ENCODE measurements around the gene BRAF. TPM values are rescaled to one million over a fixed set of nuclear protein-coding genes. Genes with fewer than 3 reads are reported as not detected.
"Not testable (repeated sequence)": the region's sequence is repeated elsewhere in the genome, so short reads cannot be mapped to it uniquely, and the experiment has no call there.

The BRAF gene
- total RNA-seq, 4 donors from 2014 or later, result 43.5 to 56.5 (median 49.5) TPM

GRCh38 chr7:140966561-140967233 lies 42.0 kb upstream of the BRAF start:
- TF ChIP-seq CTCF (IDR thresholded peaks at IDR 0.05), result no peak
- no peak for TF ChIP-seq EP300 (IDR thresholded peaks at IDR 0.05)
- no peak for TF ChIP-seq POLR2A (IDR thresholded peaks at IDR 0.05)

GRCh38 chr7:140961117-140961516 lies 36.4 kb upstream of the BRAF start:
- TF ChIP-seq POLR2A (IDR thresholded peaks at IDR 0.05), result no peak
- TF ChIP-seq EP300 (IDR thresholded peaks at IDR 0.05), result no peak
- TF ChIP-seq CTCF (IDR thresholded peaks at IDR 0.05), result no peak
- Histone ChIP-seq H3K4me1 (no peaks in the 10 kb centered on the region), H3K4me3 (no peak overlapping the region), H3K9me3 (peaks cover 0 to 22% (median 0%) of the 10 kb centered on the region in 4 donors), H3K27ac (no peak overlapping the region), H3K36me3 (no peaks in the 10 kb centered on the region), H3K27me3 (no peaks in the 10 kb centered on the region)
- WGBS, 2 donors, result 93 to 98% methylated on average over 4 of the region's 4 CpGs
- DNase-seq (ENCODE audit: low spot score in 2 of 2), result no peak

More at GRCh38 chr7:140966561-140967233, 42.0 kb upstream of the BRAF start:
- Histone ChIP-seq H3K4me1 (no peaks in the 10 kb centered on the region), H3K9me3 (peaks cover 0 to 7% (median 0%) of the 10 kb centered on the region in 4 donors), H3K27me3 (no peaks in the 10 kb centered on the region), H3K36me3 (no peaks in the 10 kb centered on the region), H3K4me3 (no peak overlapping the region), H3K27ac (no peak overlapping the region)
- WGBS, 2 donors, result 62 to 63% methylated on average over 5 of the region's 5 CpGs
- no peak for DNase-seq (ENCODE audit: low spot score in 2 of 2)

- not testable (repeated sequence) for H3K36me3 ChIP-seq; H3K27ac ChIP-seq; H3K4me1 ChIP-seq; DNase-seq (ENCODE audit: low spot score in 2 of 2); H3K27me3 ChIP-seq; H3K4me3 ChIP-seq
- WGBS, 2 donors, result 90 to 96% methylated on average over 10 to 15 of the region's 25 CpGs
- peaks cover 0 to 15% (median 0%) of the 10 kb centered on the region in 4 donors for H3K9me3 ChIP-seq
These were observed 32.3 kb upstream of the BRAF start for GRCh38 chr7:140956997-140957396.

- TF ChIP-seq POLR2A (IDR thresholded peaks at IDR 0.05), result no peak
- TF ChIP-seq EP300 (IDR thresholded peaks at IDR 0.05), result no peak
- TF ChIP-seq CTCF (IDR thresholded peaks at IDR 0.05), result no peak
- no peak overlapping the region for H3K4me3 ChIP-seq
- DNase-seq (ENCODE audit: low spot score in 2 of 2), result no peak
- H3K36me3 ChIP-seq, result no peaks in the 10 kb centered on the region
- WGBS, 2 donors, result 39 to 59% methylated on average over 2 of the region's 2 CpGs
- H3K4me1 ChIP-seq, result no peaks in the 10 kb centered on the region
- H3K27me3 ChIP-seq, result no peaks in the 10 kb centered on the region
- no peaks in the 10 kb centered on the region for H3K9me3 ChIP-seq
- no peak overlapping the region for H3K27ac ChIP-seq
These were observed 21.2 kb upstream of the BRAF start for GRCh38 chr7:140945940-140946339.

- WGBS, 2 donors, result 93 to 95% methylated on average over 5 of the region's 5 CpGs
- not testable (repeated sequence) for H3K27ac ChIP-seq; H3K9me3 ChIP-seq; DNase-seq (ENCODE audit: low spot score in 2 of 2); H3K36me3 ChIP-seq; H3K4me3 ChIP-seq; H3K4me1 ChIP-seq; H3K27me3 ChIP-seq
These were observed 17.5 kb upstream of the BRAF start for GRCh38 chr7:140942242-140942641.

GRCh38 chr7:140940898-140941297 lies 16.2 kb upstream of the BRAF start:
- no peaks in the 10 kb centered on the region for H3K36me3 ChIP-seq
- no peaks in the 10 kb centered on the region for H3K9me3 ChIP-seq
- no peak overlapping the region for H3K4me3 ChIP-seq
- 82 to 88% methylated on average over 1 of the region's 1 CpG for WGBS, 2 donors
- no peak for DNase-seq (ENCODE audit: low spot score in 2 of 2)
- H3K4me1 ChIP-seq, result no peaks in the 10 kb centered on the region
- H3K27me3 ChIP-seq, result no peaks in the 10 kb centered on the region
- TF ChIP-seq EP300 (IDR thresholded peaks at IDR 0.05) (no peak), CTCF (IDR thresholded peaks at IDR 0.05) (no peak), POLR2A (IDR thresholded peaks at IDR 0.05) (no peak)
- H3K27ac ChIP-seq, result no peak overlapping the region

Measured in tibial nerve (tissue), 4 donors.